LNCAP (cell line): ENCODE results near the gene C6orf15.

ENCODE experiments used
- CTCF ChIP-seq: fragments of 450-650 bp; IDR thresholded peaks from 2 replicates; pipeline ENCODE4 v1.5.1; 2017; ENCODE audit warnings: mild to moderate bottlenecking

C6orf15 gene

GRCh38 chr6:31142361-31142761, 30.0 kb upstream of the C6orf15 start:
- TF ChIP-seq CTCF, result no peak

- no peak for TF ChIP-seq CTCF
Observed at GRCh38 chr6:31140643-31141042, 28.3 kb upstream of the C6orf15 start.

GRCh38 chr6:31139599-31139998, 27.2 kb upstream of the C6orf15 start:
- TF ChIP-seq CTCF, result no peak

- TF ChIP-seq CTCF, result no peak
Observed at GRCh38 chr6:31138982-31139381, 26.6 kb upstream of the C6orf15 start, which contains the start of gene PSORS1C2. Gene PSORS1C2 (minus strand): TSS chr6:31139066. CDS start chr6:31139026, 40 bp downstream.

GRCh38 chr6:31135710-31136109, 23.3 kb upstream of the C6orf15 start:
- no peak for TF ChIP-seq CTCF

- no peak for TF ChIP-seq CTCF
Observed at GRCh38 chr6:31132806-31133205, 20.4 kb upstream of the C6orf15 start.

GRCh38 chr6:31131595-31131994, 19.2 kb upstream of the C6orf15 start:
- TF ChIP-seq CTCF, result no peak

- TF ChIP-seq CTCF, result no peak
Observed at GRCh38 chr6:31130751-31131150, 18.4 kb upstream of the C6orf15 start.
